ENCODE data around the gene GRPR.
"Not testable (repeated sequence)": the region's sequence is repeated elsewhere in the genome, so short reads cannot be mapped to it uniquely, and the experiment has no call there.

Gene GRPR

DNA sequence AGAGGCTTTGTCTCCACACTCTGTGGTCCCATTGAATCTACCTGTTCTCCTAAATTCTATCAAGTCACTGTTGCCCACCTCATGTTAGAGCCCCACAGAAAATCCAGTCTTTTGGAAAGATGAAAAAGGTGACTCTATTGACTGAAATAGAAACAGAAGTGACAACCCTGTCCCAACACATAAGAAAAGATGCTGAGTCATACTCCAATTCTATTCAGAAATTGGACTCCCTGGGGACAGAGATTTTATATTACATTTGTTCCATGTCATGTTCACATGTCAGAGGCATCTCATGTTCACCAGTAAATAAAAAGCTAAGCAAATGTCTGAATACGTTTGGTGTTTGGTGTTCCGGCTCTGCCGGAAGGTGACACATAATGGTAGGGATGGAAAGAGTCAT, 2.9 kb upstream of the GRPR start:
- peaks cover 25% of the 10 kb centered on the region for H3K4me1 Mint-ChIP-seq
- peak overlapping the region in 1 of 2 donors; percentile 49 for H3K27ac Mint-ChIP-seq
- ATAC-seq (no peak), DNase-seq (no peak)
- peaks cover 20% of the 10 kb centered on the region for H3K27me3 Mint-ChIP-seq
- H3K9me3 Mint-ChIP-seq = peaks cover 4 to 7% of the 10 kb centered on the region in 2 donors
- peak overlapping the region; percentile 28 to 44 for H3K4me3 Mint-ChIP-seq

DNA sequence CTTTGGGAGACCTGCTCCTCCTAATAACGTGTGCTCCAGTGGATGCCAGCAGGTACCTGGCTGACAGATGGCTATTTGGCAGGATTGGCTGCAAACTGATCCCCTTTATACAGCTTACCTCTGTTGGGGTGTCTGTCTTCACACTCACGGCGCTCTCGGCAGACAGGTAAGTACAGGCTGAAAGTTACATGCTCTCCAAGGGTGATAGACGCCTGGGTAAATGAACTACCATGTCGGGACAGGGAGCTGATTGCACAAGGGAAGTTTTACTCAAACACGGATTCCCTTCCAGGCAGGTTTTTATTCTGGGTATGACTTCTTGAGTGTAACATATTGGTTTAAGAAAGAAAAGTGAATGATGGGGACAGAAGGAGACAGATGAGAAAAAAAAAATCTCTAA, 836 bp downstream of the GRPR start:
- peaks cover 34% of the 10 kb centered on the region for H3K27me3 Mint-ChIP-seq
- ATAC-seq (no peak), DNase-seq (no peak)
- H3K4me1 Mint-ChIP-seq = peaks cover 21% of the 10 kb centered on the region
- H3K4me3 Mint-ChIP-seq = no peak overlapping the region
- H3K27ac Mint-ChIP-seq = no peak overlapping the region
- H3K9me3 Mint-ChIP-seq = peaks cover under 1 to 2% of the 10 kb centered on the region in 2 donors

DNA sequence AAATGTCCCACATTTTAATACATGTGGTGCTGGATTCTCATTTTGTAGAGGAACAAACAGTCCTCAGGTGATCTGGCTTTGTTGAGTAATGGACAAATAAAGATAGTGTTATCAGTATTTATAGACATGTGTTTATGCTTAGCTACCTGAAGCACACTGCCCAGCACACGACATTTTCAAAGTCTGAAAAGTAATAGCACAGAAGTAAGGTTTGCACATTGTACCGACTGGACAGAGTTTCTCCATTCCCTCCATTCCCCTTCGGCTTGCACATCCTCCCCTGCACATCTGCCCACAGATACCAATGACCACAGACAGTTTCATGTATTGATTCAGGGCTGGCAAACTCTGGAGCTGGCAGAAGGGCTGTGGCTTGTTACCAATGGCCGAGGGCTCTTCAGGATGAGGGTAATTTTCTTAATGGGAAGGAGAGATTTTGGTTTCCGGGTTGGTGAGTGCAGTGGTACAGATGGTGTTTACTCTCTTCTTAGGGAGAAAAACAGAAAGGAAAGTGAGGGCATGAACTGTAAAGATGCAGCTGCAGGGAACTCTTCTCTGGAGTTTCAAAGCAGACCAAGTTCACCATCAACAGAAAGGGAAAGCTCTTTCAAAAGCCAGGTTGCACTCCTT, 2.3 kb downstream of the GRPR start:
- peaks cover 7% of the 10 kb centered on the region for H3K4me1 Mint-ChIP-seq
- no peaks in the 10 kb centered on the region for H3K9me3 Mint-ChIP-seq
- DNase-seq = no peak
- H3K4me3 Mint-ChIP-seq = no peak overlapping the region
- H3K27me3 Mint-ChIP-seq = peaks cover 42% of the 10 kb centered on the region
- no peak overlapping the region for H3K27ac Mint-ChIP-seq
- no peak for ATAC-seq

DNA sequence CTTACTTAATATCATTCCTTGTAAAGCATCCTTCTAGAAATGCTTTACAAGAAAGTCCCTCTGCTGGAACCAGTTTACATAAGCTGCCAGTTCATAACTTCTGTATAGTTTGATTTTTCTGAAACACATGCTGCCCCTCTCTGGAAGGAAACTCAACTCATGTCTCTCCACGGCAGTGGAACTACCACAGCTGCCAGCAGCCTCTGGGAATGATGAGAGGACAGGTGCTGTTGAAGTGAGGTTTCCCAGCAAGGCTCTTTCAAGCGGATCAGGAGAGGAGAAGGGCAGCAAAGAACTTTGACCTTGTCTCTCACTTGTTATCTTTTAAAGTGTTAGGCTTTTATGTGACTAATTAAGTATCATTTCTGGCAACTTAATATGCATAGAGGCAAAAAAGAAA, 7.3 kb downstream of the GRPR start:
- DNase-seq (no peak), ATAC-seq (no peak)
- Mint-ChIP-seq H3K4me3 (no peak overlapping the region), H3K27me3 (peaks cover 36% of the 10 kb centered on the region), H3K4me1 (peaks cover 5% of the 10 kb centered on the region), H3K27ac (no peak overlapping the region), H3K9me3 (no peaks in the 10 kb centered on the region)

DNA sequence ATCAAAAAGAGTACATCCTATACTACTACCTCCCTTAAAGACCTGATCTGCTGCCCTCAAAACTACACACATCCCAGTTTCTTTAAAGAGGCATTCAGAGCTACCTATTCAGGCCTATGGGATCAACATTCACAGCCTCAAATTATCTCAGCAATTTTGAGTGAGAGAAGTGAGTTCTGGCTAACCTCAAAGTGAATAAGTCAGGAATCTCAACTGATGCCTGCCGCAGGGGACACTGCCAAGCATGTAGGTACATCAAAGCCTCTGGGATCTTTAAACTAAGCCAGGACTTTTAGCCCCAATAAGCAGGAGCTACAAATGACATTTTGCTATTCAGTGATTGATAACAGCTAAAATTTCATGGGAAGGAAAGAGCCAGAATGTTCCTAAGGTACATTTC, 11.6 kb downstream of the GRPR start:
- Mint-ChIP-seq H3K27ac (no peak overlapping the region), H3K4me3 (no peak overlapping the region), H3K4me1 (peaks cover 5% of the 10 kb centered on the region), H3K9me3 (no peaks in the 10 kb centered on the region), H3K27me3 (peaks cover 17% of the 10 kb centered on the region)
- no peak for DNase-seq
- no peak for ATAC-seq

DNA sequence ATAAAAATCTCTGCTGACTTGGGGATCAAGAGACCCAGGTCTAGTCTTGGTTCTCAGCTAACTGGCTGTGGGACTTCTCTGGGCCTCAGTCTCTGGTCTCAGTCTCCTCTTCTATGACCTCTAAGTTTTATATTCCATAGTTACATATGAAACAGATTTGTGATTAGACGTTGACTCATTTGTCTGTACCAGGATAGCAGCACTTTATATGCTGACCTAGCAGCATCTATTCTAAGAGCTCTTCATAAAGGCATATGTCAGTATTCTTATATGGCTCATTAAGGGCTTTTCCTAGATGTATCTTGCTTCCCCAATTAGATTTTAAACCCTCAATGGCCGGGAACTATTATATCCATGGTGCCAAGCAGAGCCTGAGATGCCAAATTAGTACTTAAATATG, 12.7 kb downstream of the GRPR start:
- Mint-ChIP-seq H3K27ac (no peak overlapping the region), H3K27me3 (peaks cover 14% of the 10 kb centered on the region), H3K4me3 (no peak overlapping the region), H3K9me3 (no peaks in the 10 kb centered on the region), H3K4me1 (peaks cover 15% of the 10 kb centered on the region)
- DNase-seq = no peak
- no peak for ATAC-seq

DNA sequence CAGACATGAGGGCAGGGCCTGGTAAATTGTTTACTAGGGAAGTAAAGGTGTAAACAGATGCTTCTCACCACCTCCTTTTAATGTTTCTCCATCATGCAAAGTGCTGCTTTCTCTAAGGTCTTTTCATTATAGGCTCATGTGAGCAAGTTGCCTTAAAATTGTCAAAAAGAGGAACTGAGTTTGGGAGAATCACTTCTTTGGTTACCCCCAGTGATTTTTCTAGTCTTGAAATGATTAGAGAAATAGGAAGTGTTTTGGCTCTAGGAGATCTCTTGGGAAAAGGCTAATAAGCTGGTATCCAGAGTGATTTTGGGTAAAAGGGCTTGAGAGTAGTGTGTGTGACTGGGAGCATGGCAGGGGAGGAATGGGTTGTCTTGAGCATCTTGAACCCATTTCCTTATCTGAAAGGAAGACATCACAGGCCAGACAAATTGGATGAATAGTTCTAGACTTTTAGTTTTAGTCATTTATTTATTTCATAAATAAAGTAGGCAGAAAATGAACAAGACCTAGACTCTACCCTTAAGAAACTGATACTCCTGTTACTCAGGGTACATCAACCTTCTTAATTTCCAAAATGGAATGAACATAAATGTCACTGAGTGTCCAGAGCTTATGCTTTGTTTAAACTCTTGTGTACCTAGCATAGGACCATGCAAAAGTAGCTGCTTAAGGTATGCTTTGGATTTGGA, 14.2 kb downstream of the GRPR start:
- H3K27ac Mint-ChIP-seq = no peak overlapping the region
- H3K4me3 Mint-ChIP-seq = no peak overlapping the region
- H3K9me3 Mint-ChIP-seq = no peaks in the 10 kb centered on the region
- DNase-seq (no peak), ATAC-seq (no peak)
- peaks cover 10% of the 10 kb centered on the region for H3K4me1 Mint-ChIP-seq
- peaks cover 16% of the 10 kb centered on the region for H3K27me3 Mint-ChIP-seq

DNA sequence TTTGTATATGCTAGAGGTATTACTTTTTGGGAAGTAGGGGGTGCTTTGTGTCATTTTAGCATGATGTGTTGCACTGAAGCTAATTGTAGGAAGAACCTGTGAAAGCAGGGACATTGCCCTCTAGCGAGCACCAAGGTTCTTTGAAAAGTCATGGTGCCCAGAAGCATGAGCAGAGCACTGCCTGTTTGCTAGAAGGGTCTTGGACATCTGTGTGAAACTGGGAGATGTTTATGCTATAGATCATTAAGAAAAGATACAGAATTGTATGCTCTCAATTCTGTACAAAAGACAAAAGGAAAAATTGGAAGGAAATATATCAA, 14.7 kb downstream of the GRPR start:
- Mint-ChIP-seq H3K4me1 (peaks cover 10% of the 10 kb centered on the region), H3K9me3 (no peaks in the 10 kb centered on the region), H3K27me3 (peaks cover 21% of the 10 kb centered on the region), H3K27ac (no peak overlapping the region), H3K4me3 (no peak overlapping the region)
- DNase-seq (no peak), ATAC-seq (no peak)

DNA sequence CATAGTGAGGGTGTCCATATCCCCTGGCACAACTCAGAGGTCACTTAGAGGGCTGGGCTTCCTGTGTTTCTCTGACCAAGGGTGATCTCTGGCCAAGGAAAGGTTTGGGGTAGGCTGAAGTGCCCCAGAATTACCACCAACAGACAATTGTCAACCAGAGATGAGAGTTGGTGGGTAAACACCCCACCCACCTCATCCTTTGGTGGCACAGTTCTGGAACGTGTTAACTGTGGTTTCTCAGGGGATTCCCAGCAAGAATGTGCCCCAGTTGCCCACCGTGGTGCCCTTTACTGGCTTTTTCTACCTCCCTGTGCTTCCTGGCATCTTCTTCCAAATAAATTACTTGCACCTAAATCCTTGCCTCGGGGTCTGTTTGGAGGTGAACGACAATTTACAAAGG, 17.1 kb downstream of the GRPR start:
- Mint-ChIP-seq H3K4me3 (no peak overlapping the region), H3K27me3 (peaks cover 22% of the 10 kb centered on the region), H3K4me1 (peaks cover 10% of the 10 kb centered on the region), H3K27ac (no peak overlapping the region), H3K9me3 (peaks cover 0 to 7% of the 10 kb centered on the region in 2 donors)
- no peak for DNase-seq
- ATAC-seq = peak; percentile 54

DNA sequence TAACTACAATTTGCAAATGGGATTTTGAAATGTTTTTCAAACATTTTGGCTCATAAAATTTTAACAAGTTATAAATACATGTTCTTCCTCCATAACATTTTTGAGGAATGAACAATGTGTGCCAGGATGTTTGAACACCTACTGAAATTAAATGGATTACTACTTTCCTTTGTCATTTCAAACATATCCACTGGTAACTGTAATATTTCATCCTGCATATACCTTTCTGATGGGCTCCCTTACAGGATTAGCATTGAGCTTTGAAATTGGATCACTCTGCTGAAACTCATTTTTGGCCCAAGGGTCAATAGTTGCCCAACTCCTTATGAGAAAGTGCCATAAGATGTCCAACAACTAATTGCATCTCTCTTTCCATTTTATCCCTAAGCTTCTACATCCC, 17.6 kb downstream of the GRPR start:
- Mint-ChIP-seq H3K4me1 (peaks cover 10% of the 10 kb centered on the region), H3K27ac (no peak overlapping the region), H3K4me3 (no peak overlapping the region), H3K9me3 (peaks cover 0 to 7% of the 10 kb centered on the region in 2 donors), H3K27me3 (peaks cover 22% of the 10 kb centered on the region)
- no peak for ATAC-seq
- DNase-seq = no peak

DNA sequence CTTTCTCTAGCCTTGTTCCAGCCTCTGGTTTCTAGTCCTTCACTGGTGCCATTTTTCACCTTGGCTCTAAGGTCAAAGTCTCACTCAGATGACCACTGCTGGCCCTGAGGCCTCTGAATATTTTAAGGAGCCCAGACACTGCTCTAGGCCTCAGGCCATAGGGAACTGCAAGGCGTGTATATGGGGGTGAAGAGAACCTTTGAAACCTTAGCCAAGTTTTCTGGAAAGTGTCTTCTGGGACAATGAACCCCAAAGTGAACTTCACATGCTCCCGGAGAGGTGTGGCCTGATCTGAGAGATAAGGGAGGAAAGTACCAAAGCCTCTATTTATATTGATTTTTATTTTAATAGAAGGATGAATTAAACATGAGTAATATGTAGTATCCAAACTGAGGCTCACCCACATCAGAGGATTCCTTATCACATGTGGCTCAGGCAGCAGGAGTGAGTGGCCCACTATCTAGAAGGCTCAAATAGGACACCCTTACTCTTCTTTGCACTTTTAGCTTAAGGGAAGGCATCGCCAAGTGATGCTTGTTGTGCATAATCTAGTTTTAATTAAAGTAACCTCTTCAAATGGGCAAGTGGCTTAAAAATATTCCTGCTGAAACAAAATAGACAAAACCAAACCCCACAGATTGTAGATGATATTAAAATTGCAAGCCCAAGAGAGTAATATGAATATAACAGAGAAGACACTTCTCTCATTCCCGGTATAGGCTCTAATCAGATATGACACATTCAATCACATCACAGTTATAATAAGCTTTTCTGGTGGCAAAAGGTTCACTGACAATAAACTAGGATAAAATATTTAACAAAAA, 18.3 kb downstream of the GRPR start:
- Mint-ChIP-seq H3K27ac (no peak overlapping the region), H3K27me3 (peaks cover 22% of the 10 kb centered on the region), H3K4me1 (peaks cover 10% of the 10 kb centered on the region), H3K4me3 (no peak overlapping the region), H3K9me3 (peaks cover 0 to 7% of the 10 kb centered on the region in 2 donors)
- ATAC-seq (no peak), DNase-seq (no peak)

DNA sequence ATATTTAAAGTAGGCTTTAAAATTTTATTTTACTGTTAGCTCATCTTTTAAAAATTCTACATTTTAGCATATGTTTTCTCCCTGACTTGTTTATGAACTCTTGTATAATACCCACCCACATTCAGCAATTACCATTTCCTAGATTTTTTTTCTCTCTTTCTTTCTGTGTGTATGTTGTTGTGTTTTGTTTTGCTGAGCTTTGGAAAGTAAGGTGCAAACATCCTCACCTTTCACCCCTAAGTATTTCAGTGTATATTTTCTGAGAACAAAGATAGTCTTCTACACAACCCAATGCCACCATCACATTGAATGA, 18.8 kb downstream of the GRPR start:
- DNase-seq = no peak
- Mint-ChIP-seq H3K27me3 (peaks cover 22% of the 10 kb centered on the region), H3K4me3 (no peak overlapping the region)

DNA sequence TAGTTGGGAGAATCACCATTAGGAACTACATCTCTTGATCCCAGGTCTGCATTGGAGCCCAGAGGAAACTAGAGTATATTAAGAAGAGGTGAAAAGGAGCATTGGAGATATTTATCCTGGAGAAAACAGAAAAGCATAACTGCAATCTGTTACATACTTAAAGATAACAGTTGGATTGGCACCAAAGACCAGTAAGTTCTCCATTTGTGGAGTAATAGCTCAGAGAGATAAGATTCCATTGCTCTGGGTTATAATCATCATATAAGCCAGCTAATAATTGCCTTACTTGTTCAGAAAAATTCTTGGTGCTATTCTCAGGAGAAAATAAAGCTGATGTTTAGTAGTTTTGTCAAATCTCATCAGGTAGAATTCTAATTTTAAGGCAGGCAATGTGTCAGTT, 20.6 kb downstream of the GRPR start:
- peaks cover 22% of the 10 kb centered on the region for H3K27me3 Mint-ChIP-seq
- H3K4me3 Mint-ChIP-seq = no peak overlapping the region
- peaks cover 0 to 7% of the 10 kb centered on the region in 2 donors for H3K9me3 Mint-ChIP-seq

More for the DNA sequence above, 18.8 kb downstream of the GRPR start:
- peaks cover 0 to 7% of the 10 kb centered on the region in 2 donors for H3K9me3 Mint-ChIP-seq
- no peak overlapping the region for H3K27ac Mint-ChIP-seq
- no peak for ATAC-seq
- H3K4me1 Mint-ChIP-seq = peaks cover 10% of the 10 kb centered on the region

DNA sequence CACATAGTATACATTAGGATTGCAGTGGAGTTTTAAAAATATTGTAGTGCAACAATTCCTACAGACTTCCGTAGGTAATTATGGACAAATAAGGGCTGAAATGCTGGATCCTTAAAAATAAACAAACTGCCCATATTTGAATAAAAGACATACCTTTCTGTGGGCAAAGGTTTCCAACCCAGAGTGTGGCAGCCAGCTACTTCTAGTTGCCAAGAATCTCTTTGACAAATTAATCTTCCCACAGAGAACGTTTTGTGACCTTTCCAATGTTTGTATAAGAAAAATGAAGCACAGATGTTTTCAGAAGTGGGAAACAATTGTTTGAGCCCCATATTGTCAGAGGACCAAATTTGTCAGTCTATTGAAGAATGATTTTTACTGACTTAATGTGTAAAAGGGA, 21.1 kb downstream of the GRPR start:
- ATAC-seq (no peak), DNase-seq (no peak)
- Mint-ChIP-seq H3K4me1 (peaks cover 10% of the 10 kb centered on the region), H3K9me3 (peaks cover 0 to 7% of the 10 kb centered on the region in 2 donors), H3K27me3 (peaks cover 22% of the 10 kb centered on the region), H3K4me3 (no peak overlapping the region), H3K27ac (no peak overlapping the region)

More for the DNA sequence above, 20.6 kb downstream of the GRPR start:
- DNase-seq = no peak
- Mint-ChIP-seq H3K27ac (no peak overlapping the region), H3K4me1 (peaks cover 10% of the 10 kb centered on the region)
- ATAC-seq = no peak

DNA sequence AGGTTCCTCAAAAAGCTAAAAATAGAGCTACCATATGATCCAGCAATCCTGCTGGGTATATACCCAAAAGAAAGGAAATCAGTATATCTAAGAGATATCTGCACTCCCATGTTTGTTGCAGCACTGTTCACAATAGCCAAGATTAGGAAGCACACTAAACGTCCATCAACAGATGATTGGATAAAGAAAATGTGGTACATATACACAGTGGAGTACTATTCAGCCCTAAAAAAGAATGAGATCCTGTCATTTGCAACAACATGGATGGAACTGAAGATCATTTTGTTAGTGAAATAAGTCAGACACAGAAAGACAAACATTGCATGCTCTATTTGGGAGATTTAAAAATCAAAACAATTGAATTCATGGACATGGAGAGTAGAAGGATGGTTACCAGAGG, 21.7 kb downstream of the GRPR start:
- not testable (repeated sequence) for DNase-seq, H3K4me3 Mint-ChIP-seq, H3K9me3 Mint-ChIP-seq, ATAC-seq, H3K4me1 Mint-ChIP-seq
- Mint-ChIP-seq H3K27me3 (peaks cover 22% of the 10 kb centered on the region), H3K27ac (peak overlapping the region in 1 of 2 donors; percentile 40)

DNA sequence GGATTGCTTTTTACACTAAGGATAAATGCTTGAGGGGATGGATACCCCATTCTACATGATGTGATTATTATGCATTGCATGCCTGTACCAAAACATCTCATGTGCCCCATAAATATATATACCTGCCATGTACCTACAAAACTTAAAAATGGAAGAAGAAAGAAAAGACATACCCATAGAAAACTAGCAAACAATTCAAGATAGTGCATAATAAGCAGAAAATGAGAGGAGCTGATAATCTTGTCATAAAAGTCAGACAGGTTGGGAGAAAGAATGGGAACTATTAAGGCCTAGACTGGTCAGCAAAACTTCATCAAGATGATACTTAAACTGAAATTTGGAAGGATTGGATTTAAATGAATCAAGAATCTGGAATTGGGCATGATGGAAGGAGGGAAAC, 22.3 kb downstream of the GRPR start:
- H3K27ac Mint-ChIP-seq = no peak overlapping the region
- ATAC-seq (no peak), DNase-seq (no peak)
- peaks cover 0 to 7% of the 10 kb centered on the region in 2 donors for H3K9me3 Mint-ChIP-seq
- peaks cover 4% of the 10 kb centered on the region for H3K4me1 Mint-ChIP-seq
- peaks cover 22% of the 10 kb centered on the region for H3K27me3 Mint-ChIP-seq
- no peak overlapping the region for H3K4me3 Mint-ChIP-seq

Data from stimulated activated naive CD8-positive, alpha-beta T cell treated with anti-CD3 and anti-CD28 coated beads, Interleukin-15, amount 100 ng/mL, for 72 hours (primary cell).